SK-N-MC (cell line): ENCODE results near the gene ZPBP.

Experiments used
- DNase-seq: peaks from one replicate; pipeline ENCODE4 v3.0.0-alpha.2; 2011; ENCODE audit warnings: low read depth, low spot score
- H3K27ac ChIP-seq: fragments of 200-600 bp; sonication (generic); 2 replicates; pipeline ENCODE4 v1.5.1; 2016; ENCODE audit warnings: mixed run types
- H3K36me3 ChIP-seq: fragments of 200-600 bp; sonication (generic); 2 replicates; pipeline ENCODE4 v1.6.1; 2017; ENCODE audit warnings: antibody characterized with exemption, low read length, mixed read lengths; ENCODE audit not compliant: insufficient read depth
- H3K4me3 ChIP-seq: fragments of 200-600 bp; sonication (generic); 2 replicates; pipeline ENCODE4 v1.5.1; 2016
- H3K9ac ChIP-seq: fragments of 200-600 bp; sonication (generic); 2 replicates; pipeline ENCODE4 v1.8.0; 2017; ENCODE audit warnings: mixed run types, mixed read lengths; ENCODE audit not compliant: insufficient read length
- H3K9me3 ChIP-seq: fragments of 200-600 bp; sonication (generic); 2 replicates; pipeline ENCODE4 v1.6.1; 2017; ENCODE audit warnings: low read depth, mild to moderate bottlenecking, antibody characterized with exemption, low read length, moderate library complexity, mixed read lengths
- EZH2 ChIP-seq: fragments of 200-600 bp; sonication (generic); IDR thresholded peaks from one replicate; pipeline ENCODE4 v1.6.1; 2017; ENCODE audit warnings: antibody characterized with exemption
- FOXP2 ChIP-seq: optimal IDR thresholded peaks from 2 replicates; pipeline ENCODE3; 2011; ENCODE audit warnings: mild to moderate bottlenecking, moderate library complexity; ENCODE audit not compliant: insufficient read depth; ENCODE audit errors: extremely low read length, control extremely low read depth
- POLR2AphosphoS5 ChIP-seq: IDR thresholded peaks from 2 replicates; pipeline ENCODE4 v1.6.1; 2012; ENCODE audit warnings: mild to moderate bottlenecking, low read depth, low read length, borderline replicate concordance

The ZPBP gene

DNA sequence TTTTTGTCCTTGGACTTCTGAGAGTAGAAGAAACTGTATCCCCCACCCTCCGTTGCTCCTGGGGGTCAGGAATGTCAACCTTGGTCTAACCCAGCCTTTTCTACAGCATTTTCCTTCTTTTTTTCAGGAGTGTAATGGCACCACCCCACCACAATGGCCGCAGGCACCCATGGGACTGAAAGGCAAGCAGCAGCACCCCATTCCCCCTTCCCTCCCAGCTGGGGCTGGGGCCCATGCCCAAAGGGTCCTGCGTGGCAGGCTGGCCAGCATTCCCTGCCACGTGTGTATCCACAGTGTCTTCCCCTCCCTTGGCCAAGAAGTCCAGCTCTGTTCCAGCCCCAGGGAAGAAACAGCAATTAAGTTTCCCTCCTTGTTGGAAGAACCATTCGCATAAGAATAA lies 106.9 kb downstream of the ZPBP start:
- DNase-seq = no peak
- Histone ChIP-seq H3K36me3 (no peaks in the 10 kb centered on the region), H3K27ac (no peak overlapping the region), H3K9ac (no peak overlapping the region), H3K9me3 (no peaks in the 10 kb centered on the region), H3K4me3 (no peak overlapping the region)
- TF ChIP-seq POLR2AphosphoS5 = no peak
- TF ChIP-seq FOXP2 = no peak
- no peak for TF ChIP-seq EZH2

DNA sequence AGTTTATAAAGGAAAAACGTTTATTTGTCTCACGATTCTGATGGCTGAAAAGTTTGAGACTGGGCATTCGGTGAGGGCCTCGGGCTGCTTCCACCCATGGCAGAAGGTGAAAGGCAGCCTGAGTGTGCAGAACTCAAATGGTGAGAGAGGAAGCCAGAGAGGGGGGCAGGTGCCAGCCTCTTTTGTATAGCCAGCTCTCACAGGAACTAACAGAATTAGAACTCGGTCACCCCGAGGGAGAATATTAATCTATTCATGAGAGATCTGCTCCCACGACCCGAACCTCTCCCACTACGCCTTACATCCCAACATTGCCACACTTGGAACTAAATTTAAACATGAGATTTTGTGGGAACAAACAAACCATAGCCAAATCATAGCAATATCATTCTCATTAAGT lies 112.6 kb downstream of the ZPBP start:
- DNase-seq = no peak
- no peak for TF ChIP-seq FOXP2
- TF ChIP-seq EZH2 = no peak
- TF ChIP-seq POLR2AphosphoS5 = no peak
- H3K36me3 ChIP-seq = no peaks in the 10 kb centered on the region
- H3K27ac ChIP-seq = no peak overlapping the region
- H3K4me3 ChIP-seq = no peak overlapping the region
- H3K9ac ChIP-seq = no peak overlapping the region
- no peaks in the 10 kb centered on the region for H3K9me3 ChIP-seq

DNA sequence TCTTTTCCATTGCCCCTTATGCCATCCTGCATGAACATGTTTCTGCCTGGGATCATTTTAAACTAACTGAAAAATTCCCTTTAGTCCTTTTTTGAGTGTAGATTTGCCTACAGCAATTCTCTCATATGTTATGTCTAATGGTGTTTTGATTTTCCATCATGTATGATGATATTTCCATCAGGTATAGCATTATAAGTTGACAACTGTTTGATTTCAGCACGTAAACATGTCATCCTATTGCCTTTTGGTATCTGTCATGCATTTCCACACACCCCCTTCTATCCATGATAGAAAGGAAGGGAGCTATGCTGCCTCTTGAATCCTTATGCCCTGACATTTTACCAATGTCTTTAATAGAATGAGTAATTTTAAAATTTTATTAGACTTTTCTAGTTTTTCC lies 116.8 kb downstream of the ZPBP start:
- Histone ChIP-seq H3K27ac (no peak overlapping the region), H3K4me3 (no peak overlapping the region), H3K9ac (no peak overlapping the region), H3K36me3 (no peaks in the 10 kb centered on the region), H3K9me3 (no peaks in the 10 kb centered on the region)
- no peak for DNase-seq
- no peak for TF ChIP-seq FOXP2
- TF ChIP-seq POLR2AphosphoS5 = no peak
- TF ChIP-seq EZH2 = no peak

DNA sequence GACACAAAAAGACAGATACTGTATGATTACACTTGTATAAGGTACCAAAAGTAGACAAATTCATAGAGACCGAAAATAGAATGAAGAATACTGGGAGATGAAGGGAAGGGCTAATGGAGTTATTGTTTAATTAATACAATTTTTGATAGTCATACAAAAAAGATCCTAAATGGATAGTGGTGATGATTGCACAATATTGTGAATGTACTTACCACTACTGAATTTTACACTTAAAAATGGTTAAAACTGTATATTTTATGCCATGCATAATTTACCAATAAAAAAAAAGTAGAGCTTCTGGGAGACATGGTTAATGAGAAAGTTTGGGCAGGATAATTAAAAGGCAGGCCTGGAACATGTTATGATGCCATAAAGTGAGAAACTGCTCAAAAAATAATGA lies 119.0 kb downstream of the ZPBP start:
- DNase-seq = no peak
- no peak overlapping the region for H3K4me3 ChIP-seq
- no peaks in the 10 kb centered on the region for H3K9me3 ChIP-seq
- H3K27ac ChIP-seq = no peak overlapping the region
- no peak for TF ChIP-seq FOXP2
- no peak for TF ChIP-seq EZH2
- TF ChIP-seq POLR2AphosphoS5 = no peak
- no peaks in the 10 kb centered on the region for H3K36me3 ChIP-seq
- H3K9ac ChIP-seq = no peak overlapping the region

DNA sequence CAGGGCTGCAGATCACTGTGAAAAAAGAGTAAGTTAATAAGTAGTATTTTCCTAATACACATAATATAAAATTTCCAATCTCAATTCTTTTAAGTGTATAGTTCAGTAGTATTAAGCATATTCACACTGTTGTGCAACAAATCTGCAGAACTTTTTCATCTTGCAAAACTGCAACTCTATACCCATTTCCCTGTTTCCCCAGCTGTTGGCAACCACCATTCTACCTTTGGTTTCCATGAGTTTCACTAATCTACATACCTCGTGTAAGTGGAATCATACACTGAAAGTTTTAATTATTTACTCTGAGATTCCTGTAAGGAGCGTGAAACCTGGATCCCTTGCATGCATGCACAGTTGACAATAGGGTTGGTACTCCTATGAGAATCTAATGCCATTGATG lies 155.4 kb downstream of the ZPBP start:
- no peak overlapping the region for H3K27ac ChIP-seq
- H3K9me3 ChIP-seq = no peaks in the 10 kb centered on the region
- no peak for TF ChIP-seq POLR2AphosphoS5
- DNase-seq = no peak
- no peak overlapping the region for H3K9ac ChIP-seq
- no peak overlapping the region for H3K4me3 ChIP-seq
- H3K36me3 ChIP-seq = no peaks in the 10 kb centered on the region

DNA sequence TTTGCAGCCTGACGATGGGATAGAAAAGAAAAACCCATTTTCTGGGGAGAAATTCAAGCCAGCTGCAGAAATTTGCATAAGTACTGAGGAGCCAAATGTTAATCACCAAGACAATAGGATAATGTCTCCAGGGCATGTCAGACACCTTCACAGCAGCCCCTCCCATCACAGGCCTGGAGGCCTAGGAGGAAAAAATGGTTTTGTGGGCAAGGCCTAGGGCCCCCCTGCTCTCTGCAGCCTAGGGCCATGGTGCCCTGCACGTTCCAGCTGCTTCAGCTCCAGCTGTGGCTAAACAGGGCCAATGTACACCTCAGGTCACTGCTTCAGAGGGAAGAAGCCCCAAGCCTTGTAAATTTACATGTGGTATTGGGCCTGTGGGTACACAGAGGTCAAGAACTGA lies 161.4 kb downstream of the ZPBP start:
- Histone ChIP-seq H3K4me3 (no peak overlapping the region), H3K27ac (no peak overlapping the region), H3K36me3 (no peaks in the 10 kb centered on the region), H3K9me3 (no peaks in the 10 kb centered on the region), H3K9ac (no peak overlapping the region)
- DNase-seq = no peak
- TF ChIP-seq POLR2AphosphoS5 (no peak), EZH2 (no peak), FOXP2 (no peak)

DNA sequence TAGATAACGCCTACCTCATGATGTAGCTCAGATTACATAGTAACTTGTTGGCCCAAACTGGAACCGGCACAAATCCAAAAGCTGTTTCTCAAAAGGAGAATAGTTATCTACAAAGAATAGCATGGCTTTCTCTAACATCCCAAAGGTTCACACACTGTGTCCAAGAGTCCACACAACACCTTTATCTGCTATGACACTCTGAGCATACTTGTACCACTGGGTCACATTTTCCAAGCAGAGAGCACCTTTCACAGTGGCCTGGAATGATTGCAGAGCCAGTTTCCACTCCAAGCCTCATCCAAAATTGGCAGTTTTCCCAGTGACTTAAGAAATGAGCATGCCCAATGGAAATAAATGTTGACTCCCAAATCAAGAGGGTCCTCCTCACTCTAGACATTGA lies 164.3 kb downstream of the ZPBP start:
- TF ChIP-seq FOXP2 = no peak
- TF ChIP-seq POLR2AphosphoS5 = no peak
- TF ChIP-seq EZH2 = no peak
- Histone ChIP-seq H3K27ac (no peak overlapping the region), H3K9me3 (no peaks in the 10 kb centered on the region), H3K4me3 (no peak overlapping the region), H3K36me3 (no peaks in the 10 kb centered on the region), H3K9ac (no peak overlapping the region)
- DNase-seq = no peak

DNA sequence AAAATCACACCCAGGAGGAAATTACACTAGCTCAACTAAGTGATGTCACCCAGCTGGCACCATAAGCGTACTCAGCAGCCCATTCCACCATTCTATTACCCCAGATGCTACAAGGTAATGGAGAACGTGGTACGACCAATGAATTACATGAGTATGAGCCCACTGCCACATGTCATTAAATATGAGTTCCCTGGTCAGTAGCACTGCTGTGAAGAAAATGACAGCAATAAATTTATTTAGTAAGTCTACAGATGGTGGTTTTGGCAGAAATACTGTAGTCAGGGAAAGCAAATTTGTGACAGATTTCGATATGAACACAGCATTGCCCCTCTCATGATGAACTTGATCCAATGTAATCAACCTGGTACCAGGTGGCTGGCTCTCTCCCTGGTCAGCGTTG lies 165.4 kb downstream of the ZPBP start:
- TF ChIP-seq EZH2 (no peak), POLR2AphosphoS5 (no peak), FOXP2 (no peak)
- no peaks in the 10 kb centered on the region for H3K36me3 ChIP-seq
- DNase-seq = no peak
- H3K4me3 ChIP-seq = no peak overlapping the region
- H3K9me3 ChIP-seq = no peaks in the 10 kb centered on the region
- H3K27ac ChIP-seq = no peak overlapping the region
- no peak overlapping the region for H3K9ac ChIP-seq

DNA sequence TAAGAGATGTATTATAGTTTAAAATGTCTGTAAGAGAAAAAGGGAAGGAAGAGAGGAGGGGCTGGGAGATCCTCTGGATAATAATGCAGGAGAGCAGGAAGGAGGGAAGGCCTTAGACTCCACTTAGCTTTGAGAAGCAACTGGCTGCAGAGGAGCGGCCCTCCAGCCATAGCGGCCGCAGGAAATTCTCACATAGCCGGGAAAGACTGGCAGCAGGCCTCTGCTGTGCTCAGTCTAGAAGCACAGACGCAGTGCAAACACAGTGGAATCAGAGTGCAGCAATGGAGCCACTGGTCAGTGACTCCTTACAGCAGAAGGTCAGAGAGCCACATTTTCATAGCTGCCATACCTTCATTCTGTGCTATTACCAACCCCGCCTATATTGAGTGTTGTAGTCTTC lies 166.3 kb downstream of the ZPBP start:
- Histone ChIP-seq H3K27ac (no peak overlapping the region), H3K9ac (no peak overlapping the region), H3K4me3 (no peak overlapping the region), H3K36me3 (no peaks in the 10 kb centered on the region), H3K9me3 (no peaks in the 10 kb centered on the region)
- no peak for DNase-seq
- TF ChIP-seq FOXP2 (no peak), POLR2AphosphoS5 (no peak), EZH2 (no peak)

DNA sequence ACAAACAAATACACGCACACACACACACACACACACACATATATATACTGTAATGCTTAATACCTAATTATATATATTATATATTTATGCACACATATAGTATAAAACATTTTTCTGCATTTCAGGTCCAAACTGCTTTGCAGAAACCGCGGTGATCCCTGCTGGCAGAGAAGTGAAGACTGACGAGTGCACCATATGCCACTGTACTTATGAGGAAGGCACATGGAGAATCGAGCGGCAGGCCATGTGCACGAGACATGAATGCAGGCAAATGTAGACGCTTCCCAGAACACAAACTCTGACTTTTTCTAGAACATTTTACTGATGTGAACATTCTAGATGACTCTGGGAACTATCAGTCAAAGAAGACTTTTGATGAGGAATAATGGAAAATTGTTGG lies 181.1 kb downstream of the ZPBP start:
- Histone ChIP-seq H3K36me3 (no peaks in the 10 kb centered on the region), H3K27ac (no peak overlapping the region), H3K9me3 (no peaks in the 10 kb centered on the region), H3K4me3 (no peak overlapping the region), H3K9ac (no peak overlapping the region)
- TF ChIP-seq EZH2 (no peak), POLR2AphosphoS5 (no peak), FOXP2 (no peak)
- DNase-seq = no peak
